Activated CD4-positive, alpha-beta T cell treated with anti-CD3 and anti-CD28 coated beads, Interleukin-2, amount 10 ng/mL, durations not matched to agents 24 days and 14 days (primary cell): ENCODE data around the gene TP53RK. TPM values are rescaled to one million over a fixed set of nuclear protein-coding genes. Genes with fewer than 3 reads are reported as not detected.

Source experiments
- DNase-seq: peaks from one replicate; pipeline ENCODE4 v3.0.0; 2022
- H3K27ac Mint-ChIP-seq: one replicate; pipeline ENCODE4 v1.8.0; 2022; ENCODE audit warnings: mild to moderate bottlenecking, mixed read lengths
- H3K27me3 Mint-ChIP-seq: one replicate; pipeline ENCODE4 v1.8.0; 2022; ENCODE audit warnings: mixed read lengths
- H3K36me3 Mint-ChIP-seq: one replicate; pipeline ENCODE4 v1.8.0; 2022; ENCODE audit warnings: low read depth, mild to moderate bottlenecking, mixed read lengths
- H3K4me1 Mint-ChIP-seq: one replicate; pipeline ENCODE4 v1.8.0; 2021; ENCODE audit warnings: mixed read lengths
- H3K4me3 Mint-ChIP-seq: one replicate; pipeline ENCODE4 v1.8.0; 2022; ENCODE audit warnings: mild to moderate bottlenecking, moderate library complexity, mixed read lengths
- H3K9me3 Mint-ChIP-seq: one replicate; pipeline ENCODE4 v1.8.0; 2021; ENCODE audit warnings: mixed read lengths
- intact Hi-C: fragments of 100-400 bp; cut with micrococcal nuclease; formaldehyde crosslinking; loops from one replicate; pipeline ENCODE4 v1.15.1; 2023
- total RNA-seq: library from RNA; stranded (reverse); gene quantifications from 2 replicates; pipeline ENCODE4 v1.2.3, GENCODE V29; 2022

Gene TP53RK
- total RNA-seq, 1 donor from 2014 or later: 16.5 TPM

DNA sequence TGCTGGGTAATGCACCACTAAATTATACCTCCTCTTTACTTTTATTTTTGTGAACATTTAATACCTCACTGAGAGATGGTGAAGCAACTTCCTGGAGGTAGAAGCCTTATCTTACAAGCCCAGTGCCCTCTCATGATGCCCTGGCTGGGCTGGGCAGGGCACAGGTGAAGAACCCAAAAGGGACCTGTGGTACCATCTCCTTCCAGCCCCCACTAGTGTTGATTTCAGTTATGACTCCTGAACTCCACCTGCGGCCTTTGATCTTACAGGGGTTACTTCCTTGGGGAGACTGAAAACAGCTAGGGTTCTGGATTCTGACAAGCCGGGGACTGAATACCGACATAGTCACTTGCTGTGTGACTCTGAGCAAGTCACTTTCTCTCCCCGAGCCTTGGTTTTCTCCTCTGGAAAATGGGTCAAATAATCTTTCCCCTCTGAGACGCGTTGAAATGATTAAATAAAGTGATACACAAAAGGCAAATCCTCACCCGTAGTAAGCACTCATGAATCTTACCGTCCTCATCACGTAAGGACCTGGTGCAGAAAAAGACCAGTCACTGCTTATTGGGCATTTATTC, 39.2 kb downstream of the TP53RK start:
- Mint-ChIP-seq H3K36me3 (no peaks in the 10 kb centered on the region), H3K27me3 (peaks cover 54% of the 10 kb centered on the region)
- no peak for DNase-seq

DNA sequence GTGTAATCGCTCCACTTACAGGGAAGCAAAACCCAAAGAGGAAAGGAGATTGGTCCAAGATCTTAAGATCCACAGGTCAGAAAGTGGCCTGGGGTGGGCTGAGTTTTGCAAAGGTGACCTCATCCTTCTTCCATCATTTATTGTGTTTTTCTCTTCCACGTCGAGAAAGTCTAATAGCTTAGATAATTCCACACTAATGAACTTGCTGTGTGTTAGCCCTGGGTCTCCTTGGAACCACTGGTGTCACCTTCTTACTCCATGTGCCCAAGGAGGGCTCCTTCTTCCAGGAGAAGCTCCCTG, 39.6 kb downstream of the TP53RK start:
- DNase-seq: no peak
- H3K36me3 Mint-ChIP-seq: no peaks in the 10 kb centered on the region
- H3K4me1 Mint-ChIP-seq: no peaks in the 10 kb centered on the region
- peaks cover 57% of the 10 kb centered on the region for H3K27me3 Mint-ChIP-seq
- intact Hi-C loops: no loop called here
- H3K27ac Mint-ChIP-seq: no peak overlapping the region
- H3K9me3 Mint-ChIP-seq: no peaks in the 10 kb centered on the region
- no peak overlapping the region for H3K4me3 Mint-ChIP-seq

More for the DNA sequence above, 39.2 kb downstream of the TP53RK start:
- Mint-ChIP-seq H3K4me3 (no peak overlapping the region), H3K9me3 (no peaks in the 10 kb centered on the region), H3K27ac (no peak overlapping the region), H3K4me1 (no peaks in the 10 kb centered on the region)
- intact Hi-C loops: no loop called here

DNA sequence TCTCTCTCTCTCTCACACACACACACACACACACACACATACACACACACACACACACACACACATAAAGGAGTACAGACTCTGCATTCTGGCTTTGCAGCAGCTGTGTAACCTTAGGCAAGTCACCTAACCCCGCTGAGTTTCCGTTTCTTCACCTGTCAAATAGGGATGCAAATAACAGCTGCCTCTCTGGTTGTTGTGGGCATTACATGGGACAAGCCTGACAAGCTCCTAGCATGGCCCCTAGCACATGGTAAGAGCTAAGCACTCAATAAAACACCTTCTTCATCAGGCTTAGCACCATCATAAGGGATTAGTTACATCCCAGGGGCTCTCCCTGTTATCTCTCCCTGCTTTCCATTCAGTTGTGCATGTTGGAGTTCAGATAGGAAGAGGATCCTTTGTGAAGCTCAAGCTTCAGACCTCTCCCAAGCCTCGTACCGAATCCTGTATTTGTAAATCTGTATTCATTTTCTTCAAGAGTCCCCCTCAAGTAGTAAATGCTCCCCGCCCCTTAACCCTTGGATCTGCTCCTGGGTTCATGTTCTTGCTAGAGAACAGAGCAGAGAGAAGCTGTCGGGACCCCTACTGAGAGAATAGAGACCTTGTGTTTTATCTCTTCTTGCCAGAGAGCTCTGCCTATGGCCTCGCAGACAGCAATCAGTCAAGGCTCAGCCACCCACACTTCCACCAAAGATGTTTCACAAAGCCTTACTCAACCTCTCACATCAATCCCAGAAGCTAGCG, 40.2 kb downstream of the TP53RK start:
- Mint-ChIP-seq H3K36me3 (no peaks in the 10 kb centered on the region), H3K4me3 (no peak overlapping the region), H3K4me1 (no peaks in the 10 kb centered on the region), H3K27ac (no peak overlapping the region), H3K9me3 (no peaks in the 10 kb centered on the region), H3K27me3 (peaks cover 59% of the 10 kb centered on the region)
- no peak for DNase-seq
- intact Hi-C loops: no loop called here

DNA sequence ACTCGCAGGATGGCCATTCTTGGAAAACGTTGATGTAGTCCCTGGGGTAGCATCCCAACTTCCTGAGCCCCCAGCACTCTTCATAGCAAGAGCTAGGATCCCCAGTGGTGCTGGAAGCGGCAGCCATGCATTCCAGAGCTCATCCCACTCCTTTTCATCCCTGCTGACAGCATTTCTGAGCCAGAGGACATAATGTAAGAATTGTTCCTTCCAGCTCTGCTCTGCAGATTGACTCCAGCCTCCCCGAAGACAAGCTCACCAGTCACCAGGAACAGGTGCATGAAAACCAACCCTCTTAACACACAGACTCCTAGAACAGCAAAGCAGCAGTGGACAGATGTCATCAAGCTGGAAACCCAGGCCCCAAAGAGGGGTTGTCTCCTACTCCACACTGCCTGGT, 41.8 kb downstream of the TP53RK start:
- no peaks in the 10 kb centered on the region for H3K4me1 Mint-ChIP-seq
- H3K27me3 Mint-ChIP-seq: peaks cover 48% of the 10 kb centered on the region
- no peaks in the 10 kb centered on the region for H3K9me3 Mint-ChIP-seq
- no peak overlapping the region for H3K4me3 Mint-ChIP-seq
- DNase-seq: no peak
- H3K27ac Mint-ChIP-seq: no peak overlapping the region
- H3K36me3 Mint-ChIP-seq: no peaks in the 10 kb centered on the region
- intact Hi-C loops: no loop called here

DNA sequence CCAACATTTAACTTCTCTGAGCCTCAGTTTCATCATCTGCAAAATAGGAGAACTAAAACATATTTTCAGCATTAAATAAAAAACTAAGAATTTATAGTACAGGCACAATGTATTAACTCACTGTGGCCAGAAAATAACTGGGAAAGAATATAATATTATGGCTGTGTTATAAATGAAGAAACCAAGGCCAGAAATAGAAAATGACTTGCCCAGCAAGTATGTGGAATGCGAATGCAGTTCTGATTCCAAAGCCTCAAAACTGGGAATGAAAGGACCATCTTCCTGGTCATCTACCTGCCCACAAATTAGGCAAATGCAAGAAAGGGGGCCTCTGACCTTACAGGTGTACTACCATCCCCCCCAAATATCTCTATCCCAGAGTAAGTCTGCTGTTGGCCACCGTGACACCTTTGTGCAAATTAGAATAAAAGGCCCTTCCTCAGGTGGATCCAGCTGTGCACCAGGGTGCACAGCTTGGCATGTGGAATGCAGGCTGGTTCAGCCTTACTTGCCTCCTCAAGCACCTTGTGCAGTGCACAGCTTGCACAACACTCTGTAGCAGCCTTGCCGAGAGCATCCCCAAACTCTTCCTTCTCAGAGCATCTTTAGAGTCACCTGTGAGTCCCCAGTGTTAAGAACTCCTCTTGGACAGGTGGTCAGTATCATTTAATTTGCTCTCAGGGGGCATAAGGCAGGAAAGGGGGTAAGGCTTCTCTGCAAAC, 42.4 kb downstream of the TP53RK start:
- Mint-ChIP-seq H3K36me3 (no peaks in the 10 kb centered on the region), H3K4me1 (no peaks in the 10 kb centered on the region), H3K4me3 (no peak overlapping the region), H3K9me3 (no peaks in the 10 kb centered on the region), H3K27ac (no peak overlapping the region), H3K27me3 (peaks cover 43% of the 10 kb centered on the region)
- intact Hi-C loops: no loop called here
- DNase-seq: no peak

DNA sequence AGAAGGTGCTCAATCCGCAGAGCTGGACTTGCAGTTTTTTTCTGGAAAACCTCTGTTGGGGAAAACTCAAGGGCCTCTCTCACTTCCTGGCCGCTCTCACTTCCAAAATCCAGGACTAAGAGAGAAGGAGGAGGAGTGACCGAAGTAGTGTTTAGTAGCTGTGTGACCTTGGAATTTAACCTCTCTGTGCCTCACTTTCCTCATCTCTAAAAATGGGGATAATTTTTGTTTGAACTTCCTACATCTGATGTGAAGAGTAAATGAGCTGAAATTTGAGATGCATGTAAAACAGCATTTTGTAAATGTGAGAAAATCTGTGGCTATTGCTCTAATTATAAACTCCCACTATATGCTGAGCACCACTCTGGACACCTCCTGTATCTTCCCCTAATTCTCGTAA, 43.1 kb downstream of the TP53RK start:
- H3K36me3 Mint-ChIP-seq: no peaks in the 10 kb centered on the region
- H3K4me3 Mint-ChIP-seq: no peak overlapping the region
- peaks cover 40% of the 10 kb centered on the region for H3K27me3 Mint-ChIP-seq
- no peak for DNase-seq
- no peak overlapping the region for H3K27ac Mint-ChIP-seq
- intact Hi-C loops: no loop called here
- no peaks in the 10 kb centered on the region for H3K9me3 Mint-ChIP-seq
- no peaks in the 10 kb centered on the region for H3K4me1 Mint-ChIP-seq

DNA sequence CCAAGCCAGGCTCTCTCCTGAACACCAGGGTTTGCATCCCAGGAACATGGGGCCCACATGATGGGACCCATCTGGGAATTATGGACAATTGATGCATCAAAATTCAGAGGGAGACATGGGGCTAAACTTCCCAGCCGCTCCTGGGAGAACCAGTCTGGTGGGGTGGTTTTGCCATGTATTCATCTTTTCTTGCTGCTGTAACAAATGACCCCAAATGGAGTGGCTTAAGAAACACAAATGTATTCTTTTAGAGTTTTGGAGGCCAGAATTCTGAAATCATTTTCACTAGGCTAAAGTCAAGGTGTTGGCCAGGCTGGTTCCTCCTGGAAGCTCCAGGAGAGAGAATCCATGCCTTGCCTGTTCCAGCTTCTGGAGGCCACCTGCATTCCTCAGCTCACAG, 44.5 kb downstream of the TP53RK start:
- no peak overlapping the region for H3K4me3 Mint-ChIP-seq
- no peaks in the 10 kb centered on the region for H3K36me3 Mint-ChIP-seq
- peaks cover 28% of the 10 kb centered on the region for H3K27me3 Mint-ChIP-seq
- no peaks in the 10 kb centered on the region for H3K9me3 Mint-ChIP-seq
- H3K4me1 Mint-ChIP-seq: no peaks in the 10 kb centered on the region
- intact Hi-C loops: no loop called here
- DNase-seq: no peak
- no peak overlapping the region for H3K27ac Mint-ChIP-seq

DNA sequence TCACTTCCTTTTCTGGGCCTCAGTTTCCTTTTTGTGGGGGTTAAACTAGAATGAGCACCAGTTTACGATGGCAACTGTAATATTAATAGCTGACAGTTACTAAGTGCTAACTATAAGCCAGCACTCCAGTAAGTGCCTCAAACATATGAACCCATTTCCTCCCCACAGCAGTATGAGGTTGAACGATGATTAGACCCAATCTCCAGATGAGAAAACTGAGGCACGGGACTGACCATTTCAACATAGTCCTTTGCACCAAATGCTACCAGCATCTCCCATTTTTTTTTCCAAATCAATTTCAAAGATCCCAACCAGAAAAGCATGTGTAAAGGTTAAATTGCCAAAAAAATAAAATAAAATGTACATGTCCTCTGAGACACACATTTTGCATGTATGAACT, 45.1 kb downstream of the TP53RK start:
- Mint-ChIP-seq H3K36me3 (no peaks in the 10 kb centered on the region), H3K4me3 (no peak overlapping the region), H3K4me1 (no peaks in the 10 kb centered on the region), H3K27me3 (peaks cover 24% of the 10 kb centered on the region), H3K9me3 (no peaks in the 10 kb centered on the region), H3K27ac (no peak overlapping the region)
- intact Hi-C loops: no loop called here
- no peak for DNase-seq

DNA sequence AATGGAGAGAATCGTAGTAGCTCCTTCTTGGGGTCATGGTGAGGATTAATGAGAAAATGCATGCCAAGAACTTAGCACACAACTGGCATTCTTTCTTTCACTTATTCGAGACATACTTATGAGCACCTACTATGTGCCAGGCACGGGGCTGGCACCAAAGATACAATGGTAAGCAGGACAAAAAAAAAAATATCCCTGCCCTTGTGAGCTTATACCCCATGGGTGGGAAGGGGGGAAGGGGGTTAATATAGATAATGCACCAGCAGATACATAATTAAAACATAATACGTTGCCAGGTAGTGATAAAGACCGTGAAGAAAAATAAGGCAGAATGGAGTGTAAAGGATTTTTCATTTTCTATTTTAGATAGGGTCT, 46.3 kb downstream of the TP53RK start:
- no peaks in the 10 kb centered on the region for H3K4me1 Mint-ChIP-seq
- DNase-seq: no peak
- peaks cover 18% of the 10 kb centered on the region for H3K27me3 Mint-ChIP-seq
- no peaks in the 10 kb centered on the region for H3K9me3 Mint-ChIP-seq
- H3K27ac Mint-ChIP-seq: no peak overlapping the region
- intact Hi-C loops: no loop called here
- no peak overlapping the region for H3K4me3 Mint-ChIP-seq
- H3K36me3 Mint-ChIP-seq: no peaks in the 10 kb centered on the region

DNA sequence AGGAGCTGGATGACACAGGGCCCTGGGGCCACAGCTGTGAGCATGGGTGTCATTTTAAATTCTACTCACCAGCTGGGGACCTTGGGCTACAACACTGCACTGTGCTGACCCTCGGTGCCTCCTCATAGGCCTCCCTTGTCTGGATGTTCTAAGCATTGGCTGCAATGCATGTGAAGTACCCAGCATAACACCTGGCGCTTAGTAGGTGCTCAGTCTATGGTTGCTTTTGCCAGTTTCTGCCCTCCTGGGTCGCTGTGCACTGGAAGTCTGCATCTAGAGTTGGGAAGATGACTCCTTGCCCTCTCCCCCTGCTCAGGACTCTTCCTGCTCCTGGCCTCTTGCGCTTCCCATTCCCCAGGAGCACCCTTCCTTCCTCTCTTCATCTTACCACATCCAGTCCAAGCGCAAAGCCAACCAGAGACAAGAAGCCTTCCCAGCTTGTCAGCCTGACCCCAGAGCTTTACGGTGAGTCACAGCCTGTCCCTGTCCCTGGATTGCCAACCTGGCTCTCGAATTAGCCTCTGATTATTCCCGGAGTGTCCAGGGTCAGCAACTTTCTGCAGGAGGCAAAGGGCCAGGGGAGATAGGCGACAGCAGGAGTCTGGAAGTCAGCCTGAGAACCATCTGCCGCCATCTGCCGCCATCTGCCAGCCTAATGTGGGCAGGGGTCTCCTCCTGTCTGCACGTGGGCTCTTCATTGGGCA, 46.8 kb downstream of the TP53RK start:
- Mint-ChIP-seq H3K27ac (no peak overlapping the region), H3K4me1 (no peaks in the 10 kb centered on the region), H3K27me3 (peaks cover 16% of the 10 kb centered on the region), H3K36me3 (no peaks in the 10 kb centered on the region), H3K4me3 (no peak overlapping the region), H3K9me3 (no peaks in the 10 kb centered on the region)
- intact Hi-C loops: no loop called here
- no peak for DNase-seq

DNA sequence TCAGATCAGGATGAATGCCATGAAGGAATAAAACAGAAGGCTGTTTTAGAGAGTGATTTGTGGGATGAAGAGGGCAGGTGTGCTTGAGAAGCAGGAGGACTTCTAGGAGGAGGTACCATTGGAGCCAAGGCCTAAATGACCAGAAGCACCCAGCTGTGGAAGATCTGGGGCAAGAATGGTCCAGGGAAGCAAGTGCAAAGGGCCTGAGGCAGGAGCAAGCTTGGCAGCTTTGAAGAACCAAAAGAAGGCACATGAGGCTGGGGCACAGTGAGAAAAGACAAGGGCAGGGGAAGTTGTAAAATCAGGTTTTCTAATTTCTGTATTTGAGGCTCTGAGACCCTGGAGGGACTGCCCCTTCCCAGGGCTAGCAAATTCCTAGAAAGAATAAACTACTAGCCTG, 47.8 kb downstream of the TP53RK start:
- Mint-ChIP-seq H3K9me3 (no peaks in the 10 kb centered on the region), H3K4me1 (no peaks in the 10 kb centered on the region), H3K27ac (no peak overlapping the region), H3K4me3 (no peak overlapping the region), H3K36me3 (no peaks in the 10 kb centered on the region), H3K27me3 (peaks cover 13% of the 10 kb centered on the region)
- DNase-seq: no peak
- intact Hi-C loops: no loop called here

DNA sequence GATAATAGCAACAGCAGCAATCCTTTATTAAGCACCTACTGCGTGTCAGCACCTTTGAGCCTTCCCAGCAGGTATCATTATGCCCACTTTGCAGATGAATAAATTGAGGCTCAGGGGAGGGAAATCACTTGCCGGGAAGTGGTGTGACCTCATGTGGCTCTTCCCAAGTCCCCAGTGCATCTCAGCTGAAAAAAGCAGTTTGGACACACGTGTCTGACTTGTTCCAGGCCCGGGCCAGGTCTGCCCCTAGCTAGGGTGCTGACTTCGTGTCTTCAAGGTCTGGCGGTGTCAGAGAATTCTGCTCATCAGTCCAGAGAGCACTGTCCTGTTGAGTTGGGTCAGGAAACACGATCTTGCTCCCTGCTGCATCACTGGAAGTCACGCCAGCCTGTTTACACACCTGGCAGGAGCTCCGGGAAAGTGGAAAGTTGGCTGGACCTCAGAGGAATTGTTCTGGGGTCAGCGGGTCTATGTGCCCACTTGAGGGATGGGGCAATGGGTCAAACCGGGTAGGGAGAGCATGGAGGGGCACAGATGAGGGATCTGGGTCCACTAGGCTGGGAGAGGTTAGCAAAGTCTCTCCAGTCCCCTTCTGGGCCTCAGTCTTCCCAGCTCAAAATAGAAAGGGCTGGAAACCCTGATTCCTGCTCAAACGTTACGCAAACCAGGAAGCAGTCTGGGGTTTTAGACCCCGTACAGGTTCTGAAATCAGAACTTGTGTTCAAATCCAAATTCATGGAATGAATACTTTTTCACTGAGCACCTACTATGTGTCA, 48.5 kb downstream of the TP53RK start:
- H3K4me3 Mint-ChIP-seq: no peak overlapping the region
- no peaks in the 10 kb centered on the region for H3K9me3 Mint-ChIP-seq
- intact Hi-C loops: no loop called here

DNA sequence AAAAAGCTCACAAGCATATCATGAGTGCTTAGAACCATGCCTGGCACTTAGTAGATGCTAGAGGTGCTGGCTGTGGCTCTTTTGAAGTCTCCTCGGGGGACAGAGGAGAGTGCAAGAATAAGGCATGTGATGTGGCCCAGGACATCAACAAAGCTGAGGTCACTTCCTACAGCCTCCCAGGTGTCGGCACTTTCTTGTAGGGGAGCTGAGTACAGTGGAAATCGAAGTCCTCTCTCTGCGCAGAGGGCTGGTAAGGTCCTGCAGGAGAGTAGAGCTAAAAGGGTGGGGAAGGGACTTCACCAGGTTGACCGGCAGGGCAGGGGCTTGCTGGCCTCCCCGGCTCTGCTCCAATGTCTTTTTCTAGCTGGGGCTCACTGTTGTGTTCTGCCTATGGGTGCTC, 49.2 kb downstream of the TP53RK start:
- intact Hi-C loops: no loop called here
- H3K9me3 Mint-ChIP-seq: no peaks in the 10 kb centered on the region
- peaks cover 8% of the 10 kb centered on the region for H3K27me3 Mint-ChIP-seq
- no peak overlapping the region for H3K4me3 Mint-ChIP-seq
- no peaks in the 10 kb centered on the region for H3K4me1 Mint-ChIP-seq
- H3K27ac Mint-ChIP-seq: no peak overlapping the region
- no peaks in the 10 kb centered on the region for H3K36me3 Mint-ChIP-seq
- no peak for DNase-seq

More for the DNA sequence above, 48.5 kb downstream of the TP53RK start:
- DNase-seq: no peak
- H3K4me1 Mint-ChIP-seq: no peaks in the 10 kb centered on the region
- no peaks in the 10 kb centered on the region for H3K36me3 Mint-ChIP-seq
- H3K27me3 Mint-ChIP-seq: peaks cover 12% of the 10 kb centered on the region
- no peak overlapping the region for H3K27ac Mint-ChIP-seq
